ENCODE measurements around the gene ARX. TPM values are rescaled to one million over a fixed set of nuclear protein-coding genes. Genes with fewer than 3 reads are reported as not detected.

The ARX gene
- total and polyA plus RNA-seq, 2 of the 8 experiments (the other 6 are each of a cell fraction or from before 2014, with no cell fraction given), result not detected

DNA sequence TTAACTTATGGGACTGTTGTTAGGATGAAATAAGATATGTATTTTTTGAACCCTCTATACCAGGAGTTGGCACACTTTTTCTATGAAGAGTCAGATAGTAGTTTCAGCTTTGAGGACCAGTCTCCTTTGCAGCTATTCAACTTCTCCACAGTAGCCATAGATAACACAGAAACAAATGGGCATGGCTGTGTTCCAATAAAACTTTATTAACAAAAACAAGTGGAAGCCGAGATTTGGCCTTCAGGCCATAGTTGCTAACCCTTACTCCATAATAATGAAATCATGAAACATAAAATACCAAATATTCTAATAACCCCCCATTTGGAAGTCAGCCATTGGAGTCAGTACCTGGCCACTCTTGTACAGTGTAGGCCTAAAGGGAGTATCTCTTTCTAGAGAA, 30.6 kb downstream of the ARX start:
- H3K23ac ChIP-seq (ENCODE audit: insufficient read length), result no peak overlapping the region
- FAIRE-seq (no peak), DNase-seq (ENCODE audit: low read depth in 1 of 2, low spot score in 2 of 2) (no peak)
- H2BK120ac ChIP-seq (replicated peaks; ENCODE audit: low read depth, low read length), result no peak overlapping the region
- H3K79me1 ChIP-seq (ENCODE audit: low read depth, low read length), result no peaks in the 10 kb centered on the region
- POLR2A ChIA-PET (ENCODE audit: partially characterized antibody), result no interaction called here
- H2BK15ac ChIP-seq (ENCODE audit: low read length), result no peak overlapping the region
- H2AK5ac ChIP-seq (ENCODE audit: low read depth, low read length), result no peak overlapping the region
- H3K4me2 ChIP-seq (ENCODE audit: insufficient read depth in 1 of 2, low read depth in 2 of 2, low read length in 2 of 2), result no peak overlapping the region
- H3K79me2 ChIP-seq (ENCODE audit: control insufficient read depth in 1 of 2, insufficient read depth in 2 of 2, low read length in 2 of 2), result no peaks in the 10 kb centered on the region
- H3K27ac ChIP-seq (ENCODE audit: low read depth, low read length), result no peak overlapping the region
- no peaks in the 10 kb centered on the region for H3K27me3 ChIP-seq (replicated peaks in 1 of 4; ENCODE audit: control insufficient read depth in 3 of 4, extremely low read depth in 1 of 4, insufficient read depth in 3 of 4, low read length in 3 of 4)
- no peak overlapping the region for H2AFZ ChIP-seq (ENCODE audit: low read length)
- no peak overlapping the region for H4K8ac ChIP-seq (ENCODE audit: extremely low read depth, insufficient read depth, low read length)
- H2BK5ac ChIP-seq (ENCODE audit: low read depth, low read length), result no peak overlapping the region
- H4K91ac ChIP-seq (replicated peaks; ENCODE audit: insufficient read length, low read length), result no peak overlapping the region
- no peak overlapping the region for H4K5ac ChIP-seq (ENCODE audit: insufficient read length, low read depth, low read length)
- no peak overlapping the region for H2BK20ac ChIP-seq (ENCODE audit: low read length)
- H3K4me3 ChIP-seq (ENCODE audit: extremely low read depth in 1 of 4, insufficient read depth in 2 of 4, low read depth in 3 of 4, low read length in 4 of 4), result no peak overlapping the region
- CTCF ChIA-PET (ENCODE audit: partially characterized antibody), result no interaction called here
- no peak overlapping the region for H3K9ac ChIP-seq (replicated peaks in 1 of 4; ENCODE audit: extremely low read depth in 1 of 4, low read depth in 3 of 4, low read length in 3 of 4)
- no peaks in the 10 kb centered on the region for H3K36me3 ChIP-seq (ENCODE audit: control insufficient read depth in 2 of 4, insufficient read depth in 4 of 4, low read length in 3 of 4)
- no peak overlapping the region for H3K4ac ChIP-seq (replicated peaks; ENCODE audit: insufficient read length, low read depth, low read length)
- no peaks in the 10 kb centered on the region for H3K23me2 ChIP-seq (ENCODE audit: low read depth, low read length)
- H3K18ac ChIP-seq (ENCODE audit: extremely low read depth, low read length), result no peak overlapping the region
- H3K4me1 ChIP-seq (replicated peaks in 1 of 4; ENCODE audit: control insufficient read depth in 3 of 4, insufficient read depth in 4 of 4, low read length in 3 of 4), result no peaks in the 10 kb centered on the region
- H3K14ac ChIP-seq (ENCODE audit: insufficient read length), result no peak overlapping the region
- WGBS, 2 experiments (ENCODE audit: extremely low coverage in 1 of 2, insufficient coverage in 1 of 2, insufficient read length in 1 of 2, insufficient replicate concordance in 2 of 2, low coverage in 1 of 2, low lambda C conversion rate in 2 of 2, missing lambda C conversion rate in 1 of 2), result 100% methylated on average over 1 of the region's 1 CpG; no CpG with 5 or more reads in 1 of the 2 experiments
- no peak overlapping the region for H2BK12ac ChIP-seq (ENCODE audit: low read depth, low read length)
- no peaks in the 10 kb centered on the region for H3K9me3 ChIP-seq (ENCODE audit: insufficient read depth in 2 of 2, low read depth in 1 of 2, low read length in 1 of 2)
- no peak overlapping the region for H3K56ac ChIP-seq (replicated peaks; ENCODE audit: insufficient read length, low read depth, low read length)
- H4K20me1 ChIP-seq (replicated peaks in 1 of 2; ENCODE audit: control insufficient read depth in 1 of 2, insufficient read depth in 2 of 2, low read length in 2 of 2), result no peaks in the 10 kb centered on the region
- TF ChIP-seq TBP (IDR thresholded peaks at IDR 0.05; ENCODE audit: low read depth, low read length) (no peak), SP1 (IDR thresholded peaks at IDR 0.05; ENCODE audit: low read depth, low read length) (no peak), TCF12 (IDR thresholded peaks at IDR 0.05; ENCODE audit: low read depth, low read length) (no peak), POU5F1 (IDR thresholded peaks at IDR 0.05; ENCODE audit: low read depth, low read length) (no peak), RNF2 (IDR thresholded peaks at IDR 0.05; ENCODE audit: borderline replicate concordance, low read depth, low read length, missing control alignments, poor library complexity, severe bottlenecking) (no peak), GTF2F1 (IDR thresholded peaks at IDR 0.05; ENCODE audit: borderline replicate concordance, low read depth, low read length) (no peak), POLR2A (IDR thresholded peaks at IDR 0.05; ENCODE audit: control extremely low read depth in 1 of 2, low read depth in 2 of 2, low read length in 2 of 2) (no peak), POLR2AphosphoS5 (IDR thresholded peaks at IDR 0.05; ENCODE audit: low read depth, low read length) (no peak), CEBPB (IDR thresholded peaks at IDR 0.05; ENCODE audit: low read depth, low read length) (no peak), CHD2 (IDR thresholded peaks at IDR 0.05; ENCODE audit: low read length) (no peak), SIN3A (conservative IDR thresholded peaks at IDR 0.05 in 1 of 2, IDR thresholded peaks at IDR 0.05 in 1 of 2; ENCODE audit: low read depth in 1 of 2, low read length in 2 of 2) (no peak), CHD1 (IDR thresholded peaks at IDR 0.05; ENCODE audit: low read depth, low read length) (no peak), GABPA (IDR thresholded peaks at IDR 0.05; ENCODE audit: borderline replicate concordance, insufficient read depth, low read length) (no peak)
- TF ChIP-seq, protein P1, sequence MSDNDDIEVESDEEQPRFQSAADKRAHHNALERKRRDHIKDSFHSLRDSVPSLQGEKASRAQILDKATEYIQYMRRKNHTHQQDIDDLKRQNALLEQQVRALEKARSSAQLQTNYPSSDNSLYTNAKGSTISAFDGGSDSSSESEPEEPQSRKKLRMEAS (IDR thresholded peaks at IDR 0.05), result no peak
- TF ChIP-seq, protein P2, sequence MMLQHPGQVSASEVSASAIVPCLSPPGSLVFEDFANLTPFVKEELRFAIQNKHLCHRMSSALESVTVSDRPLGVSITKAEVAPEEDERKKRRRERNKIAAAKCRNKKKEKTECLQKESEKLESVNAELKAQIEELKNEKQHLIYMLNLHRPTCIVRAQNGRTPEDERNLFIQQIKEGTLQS (IDR thresholded peaks at IDR 0.05; ENCODE audit: insufficient read depth, low read depth, low read length), result no peak
